ENCODE measurements around the gene ADI1.
"Not testable (repeated sequence)": the region's sequence is repeated elsewhere in the genome, so short reads cannot be mapped to it uniquely, and the experiment has no call there.

ADI1 gene

GRCh38 chr2:3518496-3519254 lies 656 bp downstream of the ADI1 start:
- peak overlapping the region; percentile 95 for H3K27ac ChIP-seq
- TF ChIP-seq ZFX (IDR thresholded peaks at IDR 0.05; ENCODE audit: borderline replicate concordance) = no peak
- no peak for TF ChIP-seq CTCF (IDR thresholded peaks at IDR 0.05)

GRCh38 chr2:3517948-3518495 lies 1.3 kb downstream of the ADI1 start:
- TF ChIP-seq CTCF (IDR thresholded peaks at IDR 0.05) (no peak), ZFX (IDR thresholded peaks at IDR 0.05; ENCODE audit: borderline replicate concordance) (no peak)
- H3K27ac ChIP-seq = peak overlapping the region; percentile 95

- H3K27ac ChIP-seq = no peak overlapping the region
- TF ChIP-seq CTCF (IDR thresholded peaks at IDR 0.05) (no peak), ZFX (IDR thresholded peaks at IDR 0.05; ENCODE audit: borderline replicate concordance) (no peak)
Observed at GRCh38 chr2:3516831-3517230, 2.5 kb downstream of the ADI1 start.

- H3K27ac ChIP-seq = not testable (repeated sequence)
Observed at GRCh38 chr2:3515438-3515837, 3.9 kb downstream of the ADI1 start.

GRCh38 chr2:3513026-3513810 lies 6.1 kb downstream of the ADI1 start:
- no peak overlapping the region for H3K27ac ChIP-seq
- TF ChIP-seq ZFX (IDR thresholded peaks at IDR 0.05; ENCODE audit: borderline replicate concordance) (no peak), CTCF (IDR thresholded peaks at IDR 0.05) (no peak)

- no peak for TF ChIP-seq ZFX (IDR thresholded peaks at IDR 0.05; ENCODE audit: borderline replicate concordance)
- TF ChIP-seq CTCF (IDR thresholded peaks at IDR 0.05) = no peak
- H3K27ac ChIP-seq = no peak overlapping the region
Observed at GRCh38 chr2:3512086-3512485, 7.2 kb downstream of the ADI1 start.

- TF ChIP-seq CTCF (IDR thresholded peaks at IDR 0.05) = no peak
- TF ChIP-seq ZFX (IDR thresholded peaks at IDR 0.05; ENCODE audit: borderline replicate concordance) = no peak
- peak overlapping the region; percentile 64 for H3K27ac ChIP-seq
Observed at GRCh38 chr2:3505771-3506170, 13.6 kb downstream of the ADI1 start.

All from 22Rv1 (cell line).